ENCODE results near the gene PTPN9.

GRCh38 chr15:75545064-75545463, 34.1 kb downstream of the PTPN9 start:
- TF ChIP-seq PKNOX1 (IDR thresholded peaks at IDR 0.05) (no peak), NFRKB (IDR thresholded peaks at IDR 0.05) (no peak), ELF4 (IDR thresholded peaks at IDR 0.05) (no peak), HDGF (IDR thresholded peaks at IDR 0.05; ENCODE audit: borderline replicate concordance) (no peak), L3MBTL2 (conservative IDR thresholded peaks at IDR 0.05) (no peak), ZNF384 (IDR thresholded peaks at IDR 0.05) (no peak), SUZ12 (IDR thresholded peaks at IDR 0.05) (no peak), FOXM1 (IDR thresholded peaks at IDR 0.05; ENCODE audit: borderline replicate concordance) (no peak), BHLHE40 (IDR thresholded peaks at IDR 0.05; ENCODE audit: borderline replicate concordance) (no peak), SP1 (IDR thresholded peaks at IDR 0.05) (no peak), TARDBP (IDR thresholded peaks at IDR 0.05) (no peak)

Data from HEK293T (cell line).